H9 (cell line): ENCODE measurements around the gene TP73. TPM values are rescaled to one million over a fixed set of nuclear protein-coding genes. Genes with fewer than 3 reads are reported as not detected.

Source experiments
- DNase-seq: peaks from one replicate; pipeline ENCODE4 v3.0.0-alpha.2; 2017
- H2AFZ ChIP-seq: one replicate; pipeline ENCODE4 v1.6.1; 2013; ENCODE audit warnings: mild to moderate bottlenecking, low read length, control low read depth, moderate library complexity
- H2AK5ac ChIP-seq: 2 replicates; pipeline ENCODE4 v1.6.1; 2013; ENCODE audit warnings: low read length, control low read depth, mixed read lengths; ENCODE audit not compliant: insufficient read length
- H2BK120ac ChIP-seq: one replicate; pipeline ENCODE4 v1.6.1; 2013; ENCODE audit warnings: low read depth, mild to moderate bottlenecking, low read length, control low read depth, inconsistent platforms; ENCODE audit not compliant: poor library complexity, severe bottlenecking
- H2BK12ac ChIP-seq: 2 replicates; pipeline ENCODE4 v1.6.1; 2013; ENCODE audit warnings: low read length, control low read depth, mixed read lengths, low read depth; ENCODE audit not compliant: insufficient read length
- H2BK15ac ChIP-seq: 2 replicates; pipeline ENCODE4 v1.6.1; 2013; ENCODE audit warnings: low read depth, low read length, control low read depth
- H2BK20ac ChIP-seq: one replicate; pipeline ENCODE4 v1.6.1; 2013; ENCODE audit warnings: low read depth, mild to moderate bottlenecking, low read length, control low read depth, inconsistent platforms; ENCODE audit not compliant: poor library complexity, severe bottlenecking
- H2BK5ac ChIP-seq: 2 replicates; pipeline ENCODE4 v1.6.1; 2013; ENCODE audit warnings: low read length, control low read depth, mixed read lengths; ENCODE audit not compliant: insufficient read length
- H3K14ac ChIP-seq: 2 replicates; pipeline ENCODE4 v1.6.1; 2013; ENCODE audit warnings: low read length, control low read depth; ENCODE audit not compliant: insufficient read depth
- H3K18ac ChIP-seq: 2 replicates; pipeline ENCODE4 v1.6.1; 2013; ENCODE audit warnings: low read depth, mild to moderate bottlenecking, mixed read lengths, low read length, control low read depth; ENCODE audit not compliant: insufficient read length
- H3K23ac ChIP-seq: 2 replicates; pipeline ENCODE4 v1.6.1; 2013; ENCODE audit warnings: low read length, control low read depth, mixed read lengths, low read depth; ENCODE audit not compliant: insufficient read length
- H3K23me2 ChIP-seq: 2 replicates; pipeline ENCODE4 v1.6.1; 2013; ENCODE audit warnings: low read depth, mild to moderate bottlenecking, mixed read lengths, low read length, control low read depth; ENCODE audit not compliant: insufficient read length, poor library complexity, severe bottlenecking
- H3K27ac ChIP-seq: 2 replicates; pipeline ENCODE4 v1.5.1; 2013; ENCODE audit warnings: low read length, control low read depth, mixed read lengths, low read depth; ENCODE audit not compliant: insufficient read length
- H3K27me3 ChIP-seq: 2 replicates; pipeline ENCODE4 v1.6.1; 2013; ENCODE audit warnings: low read length, control low read depth, inconsistent platforms; ENCODE audit not compliant: insufficient read depth
- H3K4ac ChIP-seq: 2 replicates; pipeline ENCODE4 v1.6.1; 2013; ENCODE audit warnings: low read depth, mild to moderate bottlenecking, control low read depth, inconsistent platforms, low read length, moderate library complexity
- H3K4me1 ChIP-seq: 2 replicates; pipeline ENCODE4 v1.6.1; 2013; ENCODE audit warnings: low read length, control low read depth, inconsistent platforms; ENCODE audit not compliant: insufficient read depth
- H3K4me2 ChIP-seq: 2 replicates; pipeline ENCODE4 v1.6.1; 2013; ENCODE audit warnings: low read length, control low read depth, mixed read lengths; ENCODE audit not compliant: insufficient read length, insufficient read depth
- H3K56ac ChIP-seq: 2 replicates; pipeline ENCODE4 v1.6.1; 2013; ENCODE audit warnings: low read depth, mild to moderate bottlenecking, mixed read lengths, low read length, control low read depth; ENCODE audit not compliant: insufficient read length
- H3K79me1 ChIP-seq: 2 replicates; pipeline ENCODE4 v1.6.1; 2013; ENCODE audit warnings: low read depth, mild to moderate bottlenecking, moderate library complexity, low read length, control low read depth, inconsistent platforms; ENCODE audit not compliant: insufficient read depth, poor library complexity, severe bottlenecking
- H3K79me2 ChIP-seq: 2 replicates; pipeline ENCODE4 v1.6.1; 2013; ENCODE audit warnings: low read length, control low read depth, inconsistent platforms; ENCODE audit not compliant: insufficient read depth
- H3K9ac ChIP-seq: 2 replicates; pipeline ENCODE4 v1.6.1; 2013; ENCODE audit warnings: low read length, control low read depth, mixed read lengths; ENCODE audit not compliant: insufficient read length; ENCODE audit errors: extremely low read depth
- H3K9me3 ChIP-seq: one replicate; pipeline ENCODE4 v1.6.1; 2013; ENCODE audit warnings: low read depth, low read length, inconsistent platforms; ENCODE audit not compliant: control insufficient read depth
- H3T11ph ChIP-seq: one replicate; pipeline ENCODE4 v1.6.1; 2013; ENCODE audit warnings: mild to moderate bottlenecking, low read length, control low read depth, inconsistent platforms
- H4K20me1 ChIP-seq: one replicate; pipeline ENCODE4 v1.6.1; 2013; ENCODE audit not compliant: control insufficient read depth, insufficient read length, insufficient read depth
- H4K5ac ChIP-seq: 2 replicates; pipeline ENCODE4 v1.6.1; 2013; ENCODE audit warnings: low read depth, mild to moderate bottlenecking, mixed read lengths, low read length, control low read depth; ENCODE audit not compliant: insufficient read length
- H4K8ac ChIP-seq: replicated peaks from 2 replicates; pipeline ENCODE4 v1.6.1; 2013; ENCODE audit warnings: low read length, control low read depth, mixed read lengths, low read depth; ENCODE audit not compliant: insufficient read length
- H4K91ac ChIP-seq: 2 replicates; pipeline ENCODE4 v1.6.1; 2013; ENCODE audit warnings: low read depth, mild to moderate bottlenecking, moderate library complexity, mixed read lengths, low read length, control low read depth; ENCODE audit not compliant: insufficient read length
- H3K27ac Mint-ChIP-seq, 3 experiments: 2 replicates in 2 of 3; 3 replicates in 1 of 3; pipeline ENCODE4 v1.8.0; 2020 to 2021; ENCODE audit warnings: mixed read lengths in 3 of 3, mild to moderate bottlenecking in 1 of 3, moderate library complexity in 1 of 3
- H3K27me3 Mint-ChIP-seq: 2 replicates; pipeline ENCODE4 v1.8.0; 2021; ENCODE audit warnings: low read depth, mild to moderate bottlenecking, moderate library complexity, mixed read lengths
- H3K36me3 Mint-ChIP-seq, 3 experiments: 2 replicates in 2 of 3; 3 replicates in 1 of 3; pipeline ENCODE4 v1.8.0; 2020 to 2021; ENCODE audit warnings: low read depth in 3 of 3, mixed read lengths in 3 of 3; ENCODE audit not compliant: insufficient read depth in 1 of 3
- H3K4me1 Mint-ChIP-seq, 2 experiments: 2 replicates each; pipeline ENCODE4 v1.8.0; 2020; ENCODE audit warnings: mixed read lengths in 2 of 2
- H3K4me3 Mint-ChIP-seq, 2 experiments: 2 replicates in 1 of 2; 3 replicates in 1 of 2; pipeline ENCODE4 v1.8.0; 2020 to 2021; ENCODE audit warnings: mild to moderate bottlenecking in 2 of 2, mixed read lengths in 2 of 2, moderate library complexity in 1 of 2
- H3K9me3 Mint-ChIP-seq, 2 experiments: 2 replicates in 1 of 2; 3 replicates in 1 of 2; pipeline ENCODE4 v1.8.0; 2020; ENCODE audit warnings: mild to moderate bottlenecking in 2 of 2, mixed read lengths in 2 of 2, moderate library complexity in 1 of 2
- CTCF ChIP-seq: fragments of 200-600 bp; sonication (generic); conservative IDR thresholded peaks from 3 replicates; pipeline ENCODE4 v1.8.0; 2021; ENCODE audit warnings: antibody characterized with exemption, mild to moderate bottlenecking
- WGBS: extraction: QIAGEN DNeasy Blood & Tissue Kit; methylation state at CpG from one replicate; pipeline ENCODE4 v1.1.7; 2013; ENCODE audit warnings: missing lambda C conversion rate, low lambda C conversion rate, mixed read lengths; ENCODE audit not compliant: insufficient read length; ENCODE audit errors: extremely low coverage; 5-methylcytosine and 5-hydroxymethylcytosine counted together
- total RNA-seq: library from RNA; stranded (reverse); gene quantifications from 2 replicates; pipeline ENCODE4 v1.2.1, GENCODE V29; 2021

Gene TP73
- total RNA-seq, 1 experiment from 2014 or later = 4.7 TPM

GRCh38 chr1:3607703-3608065 is 44.6 kb upstream of the TP73 start:
- H3K4me1 ChIP-seq = no peaks in the 10 kb centered on the region

More at GRCh38 chr1:3607703-3608065, 44.6 kb upstream of the TP73 start:
- TF ChIP-seq CTCF = no peak
- no peaks in the 10 kb centered on the region for H3K79me2 ChIP-seq
- H3T11ph ChIP-seq = no peak overlapping the region
- no peak overlapping the region for H2BK20ac ChIP-seq
- H2BK120ac ChIP-seq = no peak overlapping the region
- H3K23ac ChIP-seq = no peak overlapping the region
- peaks cover 5% of the 10 kb centered on the region for H3K23me2 ChIP-seq
- H4K5ac ChIP-seq = no peak overlapping the region
- whole genome bisulfite sequencing = no CpG with 5 or more reads among the region's 18 CpGs
- Mint-ChIP-seq H3K27ac (no peak overlapping the region), H3K36me3 (no peaks in the 10 kb centered on the region; a peak in 1 of 7 replicates), H3K4me3 (no peak overlapping the region), H3K9me3 (no peaks in the 10 kb centered on the region), H3K27me3 (peaks cover 15% of the 10 kb centered on the region), H3K4me1 (peaks cover 12 to 14% of the 10 kb centered on the region in 2 experiments)
- no peaks in the 10 kb centered on the region for H3K79me1 ChIP-seq
- no peak overlapping the region for H4K91ac ChIP-seq
- no peak overlapping the region; the same call in 1 of the 2 replicates for H3K14ac ChIP-seq
- H3K4ac ChIP-seq = no peak overlapping the region
- no peak overlapping the region for H2BK12ac ChIP-seq
- no peak overlapping the region for H3K4me2 ChIP-seq
- H4K8ac ChIP-seq = no peak overlapping the region
- H3K27me3 ChIP-seq = no peaks in the 10 kb centered on the region; the same call in 1 of the 2 replicates
- DNase-seq = no peak
- H3K56ac ChIP-seq = no peak overlapping the region
- no peak overlapping the region for H3K9ac ChIP-seq
- no peak overlapping the region for H2AK5ac ChIP-seq
- no peak overlapping the region for H2AFZ ChIP-seq
- H3K9me3 ChIP-seq = no peaks in the 10 kb centered on the region
- no peaks in the 10 kb centered on the region for H4K20me1 ChIP-seq
- H3K27ac ChIP-seq = no peak overlapping the region
- H2BK5ac ChIP-seq = no peak overlapping the region
- no peak overlapping the region for H3K18ac ChIP-seq
- H2BK15ac ChIP-seq = no peak overlapping the region
